ENCODE results near the gene IFT43. TPM values are rescaled to one million over a fixed set of nuclear protein-coding genes. Genes with fewer than 3 reads are reported as not detected.

Gene IFT43
- total and polyA plus RNA-seq, 9 donors: 14.2 to 48.8 (median 30.2) TPM

DNA sequence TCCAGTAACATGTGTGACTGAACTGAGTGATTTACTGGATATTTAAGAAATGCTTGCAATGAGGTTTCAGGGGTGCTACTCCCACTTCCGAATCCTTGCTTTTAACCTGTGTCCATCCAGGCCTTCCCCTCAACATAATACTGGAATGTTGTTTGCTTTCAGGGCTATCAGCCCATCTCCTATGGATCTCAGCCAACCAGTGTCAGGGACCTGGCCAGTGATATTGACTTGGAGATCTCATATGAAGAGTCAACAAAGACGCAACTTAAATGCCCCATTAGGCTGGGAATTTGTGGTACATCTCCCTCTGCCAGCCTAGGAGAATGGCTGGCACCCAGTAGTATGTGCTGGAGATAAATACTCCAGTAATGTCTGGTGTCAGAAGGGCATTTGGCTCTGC is 889 bp upstream of the IFT43 start:
- Histone ChIP-seq H3K4me3 (no peak overlapping the region), H3K27me3 (no peaks in the 10 kb centered on the region), H3K4me1 (ENCODE audit: insufficient read depth) (peaks cover 7% of the 10 kb centered on the region), H3K9me3 (no peaks in the 10 kb centered on the region), H3K27ac (no peak overlapping the region), H3K36me3 (no peaks in the 10 kb centered on the region)
- intact Hi-C loops (cut with DNase I): loop anchor here (5.0 to 10.0 kb wide), 5 partner anchors 77 to 407 kb away; partner anchors contain the start of gene FLVCR2 (in 2 of the 4)
- no peak for TF ChIP-seq EP300 (IDR thresholded peaks at IDR 0.05)
- TF ChIP-seq, protein P1, sequence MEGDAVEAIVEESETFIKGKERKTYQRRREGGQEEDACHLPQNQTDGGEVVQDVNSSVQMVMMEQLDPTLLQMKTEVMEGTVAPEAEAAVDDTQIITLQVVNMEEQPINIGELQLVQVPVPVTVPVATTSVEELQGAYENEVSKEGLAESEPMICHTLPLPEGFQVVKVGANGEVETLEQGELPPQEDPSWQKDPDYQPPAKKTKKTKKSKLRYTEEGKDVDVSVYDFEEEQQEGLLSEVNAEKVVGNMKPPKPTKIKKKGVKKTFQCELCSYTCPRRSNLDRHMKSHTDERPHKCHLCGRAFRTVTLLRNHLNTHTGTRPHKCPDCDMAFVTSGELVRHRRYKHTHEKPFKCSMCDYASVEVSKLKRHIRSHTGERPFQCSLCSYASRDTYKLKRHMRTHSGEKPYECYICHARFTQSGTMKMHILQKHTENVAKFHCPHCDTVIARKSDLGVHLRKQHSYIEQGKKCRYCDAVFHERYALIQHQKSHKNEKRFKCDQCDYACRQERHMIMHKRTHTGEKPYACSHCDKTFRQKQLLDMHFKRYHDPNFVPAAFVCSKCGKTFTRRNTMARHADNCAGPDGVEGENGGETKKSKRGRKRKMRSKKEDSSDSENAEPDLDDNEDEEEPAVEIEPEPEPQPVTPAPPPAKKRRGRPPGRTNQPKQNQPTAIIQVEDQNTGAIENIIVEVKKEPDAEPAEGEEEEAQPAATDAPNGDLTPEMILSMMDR (IDR thresholded peaks at IDR 0.05): no peak
- no peak for TF ChIP-seq POLR2A (IDR thresholded peaks at IDR 0.05)
- DNase-seq: no peak
- 72 to 74% (median 74%) methylated on average over 2 of the region's 2 CpGs for WGBS, 3 donors

DNA sequence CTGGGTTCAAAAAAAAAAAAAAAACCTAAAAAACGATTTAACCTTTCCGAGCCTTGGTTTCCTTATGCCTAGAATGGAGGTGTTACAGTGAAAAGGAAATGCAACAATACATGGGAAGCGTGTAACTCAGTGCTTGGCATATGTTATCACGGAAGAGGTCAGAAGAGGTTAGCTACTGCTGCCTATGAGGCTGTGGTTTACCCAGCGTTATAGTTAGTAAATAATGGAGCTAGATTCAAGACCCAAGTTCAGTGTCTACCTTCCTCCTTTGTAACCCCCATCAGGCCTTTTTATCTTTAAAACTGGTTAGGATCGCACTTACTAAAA is 839 bp downstream of the IFT43 start:
- H3K36me3 ChIP-seq: no peaks in the 10 kb centered on the region
- H3K27ac ChIP-seq: peak overlapping the region in 1 of 2 donors; percentile 77
- intact Hi-C loops (cut with DNase I): loop anchor here in 1 of 4 donors (10.0 kb wide), 1 partner anchor 192 kb away; no protein-coding TSS in a partner anchor
- peak overlapping the region; percentile 92 for H3K4me3 ChIP-seq
- no peaks in the 10 kb centered on the region for H3K27me3 ChIP-seq
- H3K9me3 ChIP-seq: no peaks in the 10 kb centered on the region
- TF ChIP-seq, protein P1 (IDR thresholded peaks at IDR 0.05): no peak
- no peak for TF ChIP-seq EP300 (IDR thresholded peaks at IDR 0.05)
- TF ChIP-seq POLR2A (IDR thresholded peaks at IDR 0.05): no peak
- H3K4me1 ChIP-seq (ENCODE audit: insufficient read depth): peaks cover 3% of the 10 kb centered on the region
- 9 to 11% (median 11%) methylated on average over 6 of the region's 6 CpGs for whole genome bisulfite sequencing, 3 donors
- DNase-seq: no peak

DNA sequence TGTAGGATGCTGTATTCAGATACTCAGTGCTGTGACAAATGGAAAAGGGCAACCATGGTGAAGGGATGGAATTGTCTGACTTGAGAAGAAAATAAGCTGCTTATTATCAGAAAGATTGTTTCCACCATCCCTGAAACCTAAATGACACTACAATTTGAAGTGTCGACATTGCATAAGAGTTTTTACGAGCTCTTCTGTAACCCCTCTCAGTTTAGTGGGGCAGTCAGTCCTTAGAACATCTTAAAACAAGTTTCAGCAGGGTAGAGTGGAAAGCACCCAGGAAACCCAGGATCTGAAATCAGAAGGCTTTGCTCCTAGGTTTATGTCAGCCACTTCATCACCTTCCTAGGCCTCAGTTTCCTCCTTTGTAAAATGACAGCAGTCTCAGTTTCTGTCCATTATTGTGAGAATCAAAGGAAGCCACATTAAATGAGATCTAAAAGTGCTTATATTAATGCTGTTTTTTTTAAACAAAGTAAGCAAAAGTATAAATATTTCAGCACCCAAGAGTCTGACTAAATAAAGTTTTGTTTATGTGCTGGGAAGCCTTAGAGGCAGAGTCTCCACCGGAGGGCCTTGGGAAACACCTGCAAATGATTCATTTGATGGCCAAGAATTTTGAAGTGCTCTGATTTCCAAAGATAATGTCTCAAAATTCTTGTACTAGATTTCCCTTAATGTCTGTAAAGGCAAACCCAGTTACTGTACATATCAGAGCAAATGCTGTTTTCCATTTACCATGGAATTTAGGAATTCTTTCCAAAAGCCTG is 1.8 kb downstream of the IFT43 start:
- WGBS, 3 donors: 74 to 81% (median 76%) methylated on average over 3 of the region's 3 CpGs
- Histone ChIP-seq H3K36me3 (no peaks in the 10 kb centered on the region), H3K27me3 (no peaks in the 10 kb centered on the region), H3K27ac (no peak overlapping the region), H3K9me3 (no peaks in the 10 kb centered on the region), H3K4me1 (ENCODE audit: insufficient read depth) (peaks cover 3% of the 10 kb centered on the region), H3K4me3 (no peak overlapping the region)
- TF ChIP-seq POLR2A (IDR thresholded peaks at IDR 0.05) (no peak), EP300 (IDR thresholded peaks at IDR 0.05) (no peak)
- TF ChIP-seq, protein P1 (IDR thresholded peaks at IDR 0.05): no peak
- no peak for DNase-seq
- intact Hi-C loops (cut with DNase I): loop anchor here in 1 of 4 donors (10.0 kb wide), 1 partner anchor 193 kb away; no protein-coding TSS in a partner anchor

DNA sequence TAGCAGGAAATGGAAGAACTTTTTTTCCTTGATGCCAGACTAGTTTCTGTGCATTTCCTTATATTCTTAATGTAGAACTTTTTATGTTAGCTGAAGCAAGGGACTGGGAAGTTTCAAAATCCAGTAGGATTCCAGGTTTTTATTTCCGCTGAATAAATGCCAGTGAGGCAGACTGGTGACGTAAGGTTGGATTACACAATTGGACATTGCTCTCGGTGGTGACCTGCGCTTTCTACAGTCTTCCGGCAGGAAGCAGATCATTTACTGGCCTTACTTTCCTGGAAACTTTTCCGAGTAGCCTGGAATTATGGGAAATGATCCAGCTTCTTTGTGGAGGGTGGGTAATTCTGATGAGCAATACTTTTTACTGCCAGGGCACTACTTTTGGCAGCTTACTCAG is 3.6 kb downstream of the IFT43 start:
- Histone ChIP-seq H3K27me3 (no peaks in the 10 kb centered on the region), H3K4me1 (ENCODE audit: insufficient read depth) (peaks cover 3% of the 10 kb centered on the region), H3K27ac (no peak overlapping the region), H3K4me3 (no peak overlapping the region), H3K36me3 (no peaks in the 10 kb centered on the region), H3K9me3 (no peaks in the 10 kb centered on the region)
- WGBS, 3 donors: 71 to 85% (median 80%) methylated on average over 6 of the region's 6 CpGs
- intact Hi-C loops (cut with DNase I): loop anchor here in 1 of 4 donors (10.0 kb wide), 1 partner anchor 194 kb away; no protein-coding TSS in a partner anchor
- peak; percentile 94 for TF ChIP-seq EP300 (IDR thresholded peaks at IDR 0.05)
- TF ChIP-seq, protein P1 (IDR thresholded peaks at IDR 0.05): no peak
- peak in 1 of 5 donors; percentile 52 for DNase-seq
